SHP77 treated with DMSO at 0.1 percent for 48 hours (cell line): ENCODE data around the gene MBTPS1.

Experiments used
- DNase-seq: peaks from one replicate; lab custom pipeline; 2025; lab: John Stamatoyannopoulos, UW

The MBTPS1 gene

GRCh38 chr16:84074721-84075120 is 42.0 kb downstream of the MBTPS1 start:
- DNase-seq = no peak

GRCh38 chr16:84072014-84072413 is 44.7 kb downstream of the MBTPS1 start:
- no peak for DNase-seq

- no peak for DNase-seq
Observed at GRCh38 chr16:84071121-84071520, 45.6 kb downstream of the MBTPS1 start.

- no peak for DNase-seq
Observed at GRCh38 chr16:84069540-84069939, 47.2 kb downstream of the MBTPS1 start.

- no peak for DNase-seq
Observed at GRCh38 chr16:84068783-84069462, 47.8 kb downstream of the MBTPS1 start.

- DNase-seq = no peak
Observed at GRCh38 chr16:84068041-84068440, 48.7 kb downstream of the MBTPS1 start.

GRCh38 chr16:84067640-84068039 is 49.1 kb downstream of the MBTPS1 start:
- DNase-seq = no peak

GRCh38 chr16:84065536-84066132 is 51.1 kb downstream of the MBTPS1 start:
- peak; percentile 42 for DNase-seq

- DNase-seq = no peak
Observed at GRCh38 chr16:84063980-84064379, 52.8 kb downstream of the MBTPS1 start.

- peak; percentile 23 for DNase-seq
Observed at GRCh38 chr16:84062734-84063640, 53.8 kb downstream of the MBTPS1 start.

- DNase-seq = no peak
Observed at GRCh38 chr16:84061236-84061819, 55.4 kb downstream of the MBTPS1 start.

- DNase-seq = no peak
Observed at GRCh38 chr16:84059946-84060901, 56.5 kb downstream of the MBTPS1 start.

GRCh38 chr16:84059111-84059510 is 57.6 kb downstream of the MBTPS1 start:
- DNase-seq = no peak

GRCh38 chr16:84058664-84059063 is 58.1 kb downstream of the MBTPS1 start:
- DNase-seq = no peak

GRCh38 chr16:84058211-84058610 is 58.5 kb downstream of the MBTPS1 start:
- no peak for DNase-seq

GRCh38 chr16:84056933-84057332 is 59.8 kb downstream of the MBTPS1 start:
- no peak for DNase-seq

GRCh38 chr16:84055801-84056634 is 60.7 kb downstream of the MBTPS1 start:
- no peak for DNase-seq

- no peak for DNase-seq
Observed at GRCh38 chr16:84055366-84055765, 61.4 kb downstream of the MBTPS1 start.

- no peak for DNase-seq
Observed at GRCh38 chr16:84054916-84055315, 61.8 kb downstream of the MBTPS1 start.

GRCh38 chr16:84054271-84054670 is 62.5 kb downstream of the MBTPS1 start:
- DNase-seq = no peak
